GM20431 (cell line): ENCODE measurements around the gene CRAMP1.
"Not testable (repeated sequence)": the region's sequence is repeated elsewhere in the genome, so short reads cannot be mapped to it uniquely, and the experiment has no call there.

ENCODE experiments used
- in situ Hi-C: fragments of 300-500 bp; cut with MseI, MboI; formaldehyde crosslinking; loops from one replicate; pipeline ENCODE4 v1.15.0; 2020; ENCODE audit warnings: low sequenced_read_pairs; ENCODE audit not compliant: unreplicated experiment

CRAMP1 gene

GRCh38 chr16:1674751-1675664, 62.8 kb downstream of the CRAMP1 start:
- in situ Hi-C loops, result no loop called here

- in situ Hi-C loops, result no loop called here
Observed at GRCh38 chr16:1676661-1677060, 64.5 kb downstream of the CRAMP1 start.

GRCh38 chr16:1677339-1677738, 65.2 kb downstream of the CRAMP1 start:
- in situ Hi-C loops, result no loop called here

- in situ Hi-C loops, result no loop called here
Observed at GRCh38 chr16:1677942-1678499, 65.9 kb downstream of the CRAMP1 start, which contains the start of gene JPT2. Gene JPT2, plus strand, starts transcription at chr16:1678279. Its CDS starts 34 bp downstream, at chr16:1678313.

- in situ Hi-C loops, result no loop called here
Observed at GRCh38 chr16:1678500-1679098, 66.4 kb downstream of the CRAMP1 start.

- in situ Hi-C loops, result no loop called here
Observed at GRCh38 chr16:1680361-1680760, 68.2 kb downstream of the CRAMP1 start.

- in situ Hi-C loops, result no loop called here
Observed at GRCh38 chr16:1681032-1681431, 68.9 kb downstream of the CRAMP1 start.

GRCh38 chr16:1687427-1688316, 75.5 kb downstream of the CRAMP1 start:
- in situ Hi-C loops, result no loop called here

GRCh38 chr16:1688807-1689560, 76.8 kb downstream of the CRAMP1 start:
- in situ Hi-C loops, result no loop called here

- in situ Hi-C loops, result no loop called here
Observed at GRCh38 chr16:1689853-1690252, 77.7 kb downstream of the CRAMP1 start.

GRCh38 chr16:1690810-1691209, 78.7 kb downstream of the CRAMP1 start:
- in situ Hi-C loops, result no loop called here

- in situ Hi-C loops, result no loop called here
Observed at GRCh38 chr16:1691276-1691675, 79.1 kb downstream of the CRAMP1 start.

- in situ Hi-C loops, result no loop called here
Observed at GRCh38 chr16:1691956-1692355, 79.8 kb downstream of the CRAMP1 start.

- in situ Hi-C loops, result no loop called here
Observed at GRCh38 chr16:1696863-1697262, 84.7 kb downstream of the CRAMP1 start.

- in situ Hi-C loops, result no loop called here
Observed at GRCh38 chr16:1698680-1699079, 86.5 kb downstream of the CRAMP1 start.

GRCh38 chr16:1700246-1700645, 88.1 kb downstream of the CRAMP1 start:
- in situ Hi-C loops, result no loop called here

- in situ Hi-C loops, result no loop called here
Observed at GRCh38 chr16:1701216-1701878, 89.2 kb downstream of the CRAMP1 start.

- in situ Hi-C loops, result not testable (repeated sequence)
Observed at GRCh38 chr16:1705324-1705687, 93.1 kb downstream of the CRAMP1 start.
